ENCODE data around the gene FANCC.
"Not testable (repeated sequence)": the region's sequence is repeated elsewhere in the genome, so short reads cannot be mapped to it uniquely, and the experiment has no call there.

FANCC gene

GRCh38 chr9:95302479-95302878 is 15.0 kb downstream of the FANCC start:
- H3K9me3 ChIP-seq (ENCODE audit: insufficient read depth, low read length, severe bottlenecking) = no peaks in the 10 kb centered on the region
- TF ChIP-seq EZH2 (IDR thresholded peaks at IDR 0.05; ENCODE audit: borderline replicate concordance, low read depth, low read length, severe bottlenecking) = no peak
- no peak for TF ChIP-seq CTCF (IDR thresholded peaks at IDR 0.05; ENCODE audit: borderline replicate concordance, extremely low read depth, low read length, poor library complexity, severe bottlenecking)
- H3K4me1 ChIP-seq (ENCODE audit: insufficient read depth, low read length) = no peaks in the 10 kb centered on the region
- H3K4me3 ChIP-seq (ENCODE audit: low read depth in 1 of 2, low read length in 2 of 2) = no peak overlapping the region
- no peaks in the 10 kb centered on the region for H3K27me3 ChIP-seq (ENCODE audit: insufficient read depth, low read length, poor library complexity)
- H3K79me2 ChIP-seq (ENCODE audit: insufficient read depth, low read length) = no peaks in the 10 kb centered on the region
- DNase-seq (no peak), ATAC-seq (ENCODE audit: insufficient read depth, low read depth) (no peak)
- no peak overlapping the region for H3K9ac ChIP-seq (ENCODE audit: low read depth, low read length)
- no peak overlapping the region for H2AFZ ChIP-seq (ENCODE audit: low read depth, low read length)
- no peaks in the 10 kb centered on the region for H3K36me3 ChIP-seq (ENCODE audit: insufficient read depth, low read length)
- no peak overlapping the region for H3K4me2 ChIP-seq (ENCODE audit: insufficient read depth, low read length)
- H3K27ac ChIP-seq (ENCODE audit: low read length) = no peak overlapping the region
- no peaks in the 10 kb centered on the region; the same call in 1 of the 2 replicates for H4K20me1 ChIP-seq (ENCODE audit: insufficient read depth, low read length)

- Histone ChIP-seq H3K27ac (ENCODE audit: low read length) (no peak overlapping the region), H3K9ac (ENCODE audit: low read depth, low read length) (no peak overlapping the region), H3K79me2 (ENCODE audit: insufficient read depth, low read length) (no peaks in the 10 kb centered on the region), H3K4me3 (ENCODE audit: low read depth in 1 of 2, low read length in 2 of 2) (no peak overlapping the region), H4K20me1 (ENCODE audit: insufficient read depth, low read length) (no peaks in the 10 kb centered on the region), H3K4me2 (ENCODE audit: insufficient read depth, low read length) (no peak overlapping the region), H3K36me3 (ENCODE audit: insufficient read depth, low read length) (no peaks in the 10 kb centered on the region), H2AFZ (ENCODE audit: low read depth, low read length) (no peak overlapping the region), H3K4me1 (ENCODE audit: insufficient read depth, low read length) (no peaks in the 10 kb centered on the region), H3K27me3 (ENCODE audit: insufficient read depth, low read length, poor library complexity) (no peaks in the 10 kb centered on the region), H3K9me3 (ENCODE audit: insufficient read depth, low read length, severe bottlenecking) (no peaks in the 10 kb centered on the region)
- DNase-seq (no peak), ATAC-seq (ENCODE audit: insufficient read depth, low read depth) (no peak)
- TF ChIP-seq CTCF (IDR thresholded peaks at IDR 0.05; ENCODE audit: borderline replicate concordance, extremely low read depth, low read length, poor library complexity, severe bottlenecking) (no peak), EZH2 (IDR thresholded peaks at IDR 0.05; ENCODE audit: borderline replicate concordance, low read depth, low read length, severe bottlenecking) (no peak)
These were observed 19.7 kb downstream of the FANCC start for GRCh38 chr9:95297760-95298159.

- H3K79me2 ChIP-seq (ENCODE audit: insufficient read depth, low read length) = no peaks in the 10 kb centered on the region
- no peaks in the 10 kb centered on the region for H3K27me3 ChIP-seq (ENCODE audit: insufficient read depth, low read length, poor library complexity)
- H3K9me3 ChIP-seq (ENCODE audit: insufficient read depth, low read length, severe bottlenecking) = no peaks in the 10 kb centered on the region
- no peaks in the 10 kb centered on the region for H4K20me1 ChIP-seq (ENCODE audit: insufficient read depth, low read length)
- ATAC-seq (ENCODE audit: insufficient read depth, low read depth) (no peak), DNase-seq (no peak)
- no peak overlapping the region for H3K4me2 ChIP-seq (ENCODE audit: insufficient read depth, low read length)
- TF ChIP-seq CTCF (IDR thresholded peaks at IDR 0.05; ENCODE audit: borderline replicate concordance, extremely low read depth, low read length, poor library complexity, severe bottlenecking) (no peak), EZH2 (IDR thresholded peaks at IDR 0.05; ENCODE audit: borderline replicate concordance, low read depth, low read length, severe bottlenecking) (no peak)
- no peak overlapping the region for H3K4me3 ChIP-seq (ENCODE audit: low read depth in 1 of 2, low read length in 2 of 2)
- H2AFZ ChIP-seq (ENCODE audit: low read depth, low read length) = no peak overlapping the region
- no peaks in the 10 kb centered on the region for H3K4me1 ChIP-seq (ENCODE audit: insufficient read depth, low read length)
- no peaks in the 10 kb centered on the region for H3K36me3 ChIP-seq (ENCODE audit: insufficient read depth, low read length)
- no peak overlapping the region for H3K9ac ChIP-seq (ENCODE audit: low read depth, low read length)
- no peak overlapping the region for H3K27ac ChIP-seq (ENCODE audit: low read length)
These were observed 20.2 kb downstream of the FANCC start for GRCh38 chr9:95297316-95297715.

GRCh38 chr9:95296761-95297160 is 20.7 kb downstream of the FANCC start:
- Histone ChIP-seq H3K9ac (ENCODE audit: low read depth, low read length) (no peak overlapping the region), H3K4me1 (ENCODE audit: insufficient read depth, low read length) (no peaks in the 10 kb centered on the region), H3K27ac (ENCODE audit: low read length) (no peak overlapping the region), H3K79me2 (ENCODE audit: insufficient read depth, low read length) (no peaks in the 10 kb centered on the region), H3K36me3 (ENCODE audit: insufficient read depth, low read length) (no peaks in the 10 kb centered on the region), H3K27me3 (ENCODE audit: insufficient read depth, low read length, poor library complexity) (no peaks in the 10 kb centered on the region), H3K9me3 (ENCODE audit: insufficient read depth, low read length, severe bottlenecking) (no peaks in the 10 kb centered on the region), H3K4me3 (ENCODE audit: low read depth in 1 of 2, low read length in 2 of 2) (no peak overlapping the region), H2AFZ (ENCODE audit: low read depth, low read length) (no peak overlapping the region), H3K4me2 (ENCODE audit: insufficient read depth, low read length) (no peak overlapping the region), H4K20me1 (ENCODE audit: insufficient read depth, low read length) (no peaks in the 10 kb centered on the region)
- no peak for TF ChIP-seq CTCF (IDR thresholded peaks at IDR 0.05; ENCODE audit: borderline replicate concordance, extremely low read depth, low read length, poor library complexity, severe bottlenecking)
- no peak for TF ChIP-seq EZH2 (IDR thresholded peaks at IDR 0.05; ENCODE audit: borderline replicate concordance, low read depth, low read length, severe bottlenecking)
- ATAC-seq (ENCODE audit: insufficient read depth, low read depth) (no peak), DNase-seq (no peak)

GRCh38 chr9:95293296-95293695 is 24.2 kb downstream of the FANCC start:
- H3K27ac ChIP-seq (ENCODE audit: low read length); H3K36me3 ChIP-seq (ENCODE audit: insufficient read depth, low read length); ATAC-seq (ENCODE audit: insufficient read depth, low read depth); H3K4me3 ChIP-seq (ENCODE audit: low read depth in 1 of 2, low read length in 2 of 2); H3K9me3 ChIP-seq (ENCODE audit: insufficient read depth, low read length, severe bottlenecking); H2AFZ ChIP-seq (ENCODE audit: low read depth, low read length); H3K4me1 ChIP-seq (ENCODE audit: insufficient read depth, low read length); H3K27me3 ChIP-seq (ENCODE audit: insufficient read depth, low read length, poor library complexity); H3K79me2 ChIP-seq (ENCODE audit: insufficient read depth, low read length); H4K20me1 ChIP-seq (ENCODE audit: insufficient read depth, low read length); H3K4me2 ChIP-seq (ENCODE audit: insufficient read depth, low read length); DNase-seq; H3K9ac ChIP-seq (ENCODE audit: low read depth, low read length): not testable (repeated sequence)

Measured in DND-41 (cell line).